NCI-H524 treated with DMSO at 0.1 percent for 48 hours (cell line): ENCODE measurements around the gene HLA-DRB5.
"Not testable (repeated sequence)": the region's sequence is repeated elsewhere in the genome, so short reads cannot be mapped to it uniquely, and the experiment has no call there.

Experiments used
- DNase-seq: peaks from one replicate; lab custom pipeline; 2025; lab: John Stamatoyannopoulos, UW

HLA-DRB5 gene

GRCh38 chr6:32501016-32501415, 29.1 kb downstream of the HLA-DRB5 start:
- DNase-seq, result no peak

- DNase-seq, result no peak
These were observed 37.7 kb downstream of the HLA-DRB5 start for GRCh38 chr6:32492351-32492750.

- no peak for DNase-seq
These were observed 38.4 kb downstream of the HLA-DRB5 start for GRCh38 chr6:32491700-32492099.

DNA sequence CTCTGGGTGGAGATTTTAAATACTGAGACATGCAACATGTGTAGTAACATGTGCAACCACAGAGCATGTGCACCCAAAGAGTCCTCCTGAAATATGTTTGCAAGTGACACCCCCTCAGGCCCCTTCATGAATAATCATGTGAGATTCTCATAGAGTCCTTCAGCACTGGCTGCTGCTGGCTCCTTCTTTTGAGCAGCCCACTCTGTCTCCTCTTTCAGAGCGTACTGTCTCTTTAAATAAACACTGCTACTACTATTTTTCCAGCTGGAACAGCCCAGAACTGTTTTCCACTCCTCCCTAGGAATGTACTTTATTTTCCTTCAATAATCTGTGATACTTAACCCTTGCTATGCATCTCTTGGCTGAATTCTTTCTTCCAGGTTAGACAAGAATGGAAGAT, 42.0 kb downstream of the HLA-DRB5 start:
- no peak for DNase-seq

- DNase-seq, result no peak
These were observed 45.5 kb downstream of the HLA-DRB5 start for GRCh38 chr6:32484614-32484998.

- no peak for DNase-seq
These were observed 46.0 kb downstream of the HLA-DRB5 start for GRCh38 chr6:32483968-32484613.

DNA sequence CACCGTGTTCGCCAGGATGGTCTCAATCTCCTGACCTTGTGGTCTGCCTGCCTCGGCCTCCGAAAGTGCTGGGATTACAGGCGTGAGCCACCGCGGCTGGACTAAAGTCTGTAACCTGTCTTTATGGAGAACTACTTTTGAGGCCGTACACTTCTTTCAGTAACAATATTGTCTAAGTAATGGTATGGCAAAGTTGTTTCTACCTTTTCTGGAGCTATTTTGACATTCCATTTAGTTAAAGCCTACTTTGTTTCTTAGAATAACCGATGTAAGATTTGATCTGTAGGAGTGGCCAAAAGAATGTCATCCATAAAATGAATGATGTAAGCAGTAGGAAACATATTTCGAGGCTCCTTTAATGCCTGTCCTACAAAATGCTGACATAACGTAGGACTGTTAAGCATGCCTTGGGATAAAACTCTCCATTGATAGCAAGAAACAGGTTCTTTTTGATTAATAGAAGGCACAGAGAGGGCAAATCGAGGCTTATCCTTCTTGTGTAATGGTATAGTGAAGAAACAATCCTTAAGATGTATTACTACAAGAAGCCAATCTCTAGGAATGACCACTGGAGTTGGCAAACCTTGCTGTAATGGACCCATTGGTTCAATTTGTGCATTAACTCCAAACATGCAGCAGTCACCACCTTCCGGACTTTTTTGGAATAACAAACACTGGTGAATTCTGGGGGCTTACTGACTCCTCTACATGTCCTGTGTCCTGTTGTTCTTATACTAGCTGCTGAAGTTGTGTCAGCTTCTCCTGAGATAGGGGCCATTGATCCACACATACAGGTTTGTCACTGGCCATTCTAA, 54.5 kb downstream of the HLA-DRB5 start:
- no peak for DNase-seq

DNA sequence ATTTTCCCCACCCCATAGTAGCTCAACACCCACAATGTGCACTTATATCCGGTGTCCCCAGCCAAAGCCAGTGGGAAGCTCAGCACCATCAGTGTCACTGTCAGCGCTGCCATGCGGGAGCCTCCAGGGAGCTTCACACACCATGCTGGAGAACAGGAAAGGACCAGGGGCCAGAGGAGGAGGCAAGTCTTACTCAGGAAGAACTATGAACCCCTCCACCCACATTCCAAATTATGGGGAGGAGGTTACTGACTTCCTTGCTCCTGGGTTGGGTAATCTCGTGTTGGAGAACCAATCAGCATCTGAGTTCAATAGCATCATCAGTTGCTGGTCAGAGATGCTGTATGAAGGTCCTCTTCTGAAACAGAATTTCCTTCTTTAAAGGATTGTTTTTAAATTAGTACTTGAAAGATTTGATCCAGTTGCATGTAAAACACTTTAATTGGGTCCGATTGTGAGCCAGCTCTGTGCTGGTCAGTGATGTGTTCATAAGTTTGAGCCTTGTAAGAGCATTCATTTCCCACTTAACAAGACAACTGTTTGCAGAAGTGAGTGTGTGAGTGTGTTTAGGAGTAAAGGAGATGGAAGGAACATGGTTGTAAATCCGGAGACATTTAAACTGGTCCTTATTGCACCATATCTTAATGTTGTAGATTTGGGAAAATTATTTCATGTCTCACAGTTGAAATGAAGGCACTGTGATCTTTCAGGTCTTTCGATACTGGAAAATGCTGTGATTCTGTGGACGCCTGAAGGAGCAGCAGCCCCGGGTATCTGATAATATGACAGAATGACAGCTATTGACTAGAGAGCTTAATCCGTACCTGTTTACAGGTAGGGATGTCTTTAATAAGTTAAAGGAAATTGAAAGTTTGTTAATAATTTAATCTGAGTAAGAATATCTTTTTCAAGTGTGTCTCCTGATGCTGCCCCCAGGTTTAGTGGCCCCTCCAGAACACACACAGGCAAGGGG, 56.4 kb downstream of the HLA-DRB5 start:
- DNase-seq, result not testable (repeated sequence)

DNA sequence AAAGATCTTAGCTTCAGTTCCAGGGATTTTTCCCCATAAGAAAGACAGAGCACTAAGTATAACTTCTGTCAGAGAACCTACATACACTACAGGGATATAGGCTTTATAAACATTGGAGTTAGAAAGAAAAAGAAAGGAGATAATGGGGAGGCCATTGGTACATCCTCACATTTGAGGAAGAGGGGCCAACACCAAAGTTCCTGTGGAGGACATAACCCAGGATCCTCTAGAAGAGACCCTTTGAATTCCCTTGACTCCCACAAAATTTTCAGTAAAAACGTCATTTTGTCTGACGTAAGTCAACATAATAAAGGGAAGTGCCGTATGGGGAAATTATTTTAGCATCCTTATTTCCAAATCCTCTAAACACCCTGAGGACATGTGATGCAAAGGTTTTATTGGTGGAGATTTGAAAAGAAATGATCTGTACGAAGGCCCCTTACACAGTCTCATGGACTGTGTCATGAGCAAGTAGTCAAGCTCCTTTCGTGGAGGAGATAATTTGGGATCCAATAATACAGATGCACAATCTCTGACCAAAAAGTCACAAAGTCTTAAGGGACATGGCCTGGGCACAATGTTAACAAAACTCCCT, 57.2 kb downstream of the HLA-DRB5 start:
- no peak for DNase-seq

DNA sequence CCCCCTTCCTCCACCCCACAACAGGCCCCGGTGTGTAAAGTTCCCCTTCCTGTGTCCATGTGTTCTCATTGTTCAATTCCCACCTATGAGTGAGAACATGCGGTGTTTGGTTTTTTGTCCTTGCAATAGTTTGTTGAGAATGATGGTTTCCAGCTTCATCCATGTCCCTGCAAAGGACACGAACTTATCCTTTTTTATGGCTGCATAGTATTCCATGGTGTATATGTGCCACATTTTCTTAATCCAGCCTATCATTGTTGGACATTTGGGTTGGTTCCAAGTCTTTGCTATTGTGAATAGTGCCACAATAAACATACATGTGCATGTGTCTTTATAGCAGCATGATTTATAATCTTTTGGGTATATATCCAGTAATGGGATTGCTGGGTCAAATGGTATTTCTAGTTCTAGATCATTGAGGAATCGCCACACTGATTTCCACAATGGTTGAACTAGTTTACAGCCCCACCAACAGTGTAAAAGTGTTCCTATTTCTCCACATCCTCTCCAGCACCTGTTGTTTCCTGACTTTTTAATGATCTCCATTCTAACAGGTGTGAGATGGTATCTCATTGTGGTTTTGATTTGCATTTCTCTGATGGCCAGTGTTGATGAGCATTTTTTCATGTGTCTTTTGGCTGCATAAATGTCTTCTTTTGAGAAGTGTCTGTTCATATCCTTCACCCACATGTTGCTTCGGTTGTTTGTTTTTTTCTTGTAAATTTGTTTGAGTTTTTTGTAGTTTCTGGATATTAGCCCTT, 62.2 kb downstream of the HLA-DRB5 start:
- DNase-seq, result not testable (repeated sequence)
